ENCODE measurements around the gene ANKS3.
A peak's percentile ranks its signal among the peaks of the same experiment; 100 is the strongest.

The ANKS3 gene, protein sequence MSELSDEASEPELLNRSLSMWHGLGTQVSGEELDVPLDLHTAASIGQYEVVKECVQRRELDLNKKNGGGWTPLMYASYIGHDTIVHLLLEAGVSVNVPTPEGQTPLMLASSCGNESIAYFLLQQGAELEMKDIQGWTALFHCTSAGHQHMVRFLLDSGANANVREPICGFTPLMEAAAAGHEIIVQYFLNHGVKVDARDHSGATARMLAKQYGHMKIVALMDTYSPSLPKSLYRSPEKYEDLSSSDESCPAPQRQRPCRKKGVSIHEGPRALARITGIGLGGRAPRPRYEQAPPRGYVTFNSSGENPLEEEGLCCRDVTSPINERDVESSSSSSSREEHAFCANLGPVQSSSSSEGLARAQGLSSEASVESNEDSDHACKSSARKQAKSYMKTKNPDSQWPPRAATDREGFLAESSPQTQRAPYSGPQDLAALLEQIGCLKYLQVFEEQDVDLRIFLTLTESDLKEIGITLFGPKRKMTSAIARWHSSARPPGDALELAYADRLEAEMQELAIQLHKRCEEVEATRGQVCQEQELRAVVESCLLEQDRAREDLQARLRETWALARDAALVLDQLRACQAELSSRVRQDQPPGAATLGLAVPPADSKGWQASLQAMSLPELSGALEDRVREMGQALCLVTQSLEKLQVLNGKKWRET
- 1.3 to 15.8 (median 5.0) reads per million in 17 experiments for total RNA-seq

DNA sequence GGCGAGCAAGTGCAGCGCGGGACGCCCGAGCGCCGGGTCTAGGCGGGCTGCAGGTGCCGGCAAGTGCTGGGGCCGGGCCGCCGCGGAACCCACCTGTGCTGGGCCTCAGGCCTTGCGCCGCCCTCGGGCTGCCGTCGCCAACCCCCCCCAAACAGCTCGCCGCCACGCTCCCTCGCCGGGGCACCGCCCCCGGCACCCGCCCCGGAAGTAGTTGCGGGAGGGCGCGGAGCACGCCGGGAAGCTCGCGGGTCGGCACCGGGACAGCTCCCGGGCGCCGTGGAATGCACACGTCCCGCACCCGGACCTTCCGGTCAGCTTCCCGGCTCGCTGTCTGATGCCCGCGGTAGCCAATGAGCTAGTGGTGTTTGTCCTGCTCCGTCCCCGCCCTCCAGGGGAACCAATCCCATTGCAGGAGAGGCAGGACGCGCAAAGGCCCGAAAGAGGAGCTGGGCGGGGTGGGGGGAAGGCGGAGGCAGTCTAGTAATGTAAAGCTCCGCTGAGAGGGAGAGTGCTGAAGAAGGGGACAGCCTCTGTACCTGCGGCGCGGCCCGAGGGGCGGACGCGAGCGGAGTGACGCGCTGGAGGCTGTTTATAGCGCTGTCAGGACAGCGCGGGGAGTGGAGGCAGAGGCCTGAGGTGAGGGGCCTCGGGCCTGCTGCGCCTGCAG is at the start of gene ANKS3, which contains the start of gene DNAAF8:
Gene ANKS3 (minus strand): TSS at position 209 of the 667 bp plus-strand sequence. CDS start 4,122 bp downstream, outside the sequence.
Gene DNAAF8 (plus strand): TSS at position 475 of the 667 bp plus-strand sequence. CDS start 1,978 bp downstream, outside the sequence.
- DNase-seq, result peak; percentile 96 to 98 (median 98)

DNA sequence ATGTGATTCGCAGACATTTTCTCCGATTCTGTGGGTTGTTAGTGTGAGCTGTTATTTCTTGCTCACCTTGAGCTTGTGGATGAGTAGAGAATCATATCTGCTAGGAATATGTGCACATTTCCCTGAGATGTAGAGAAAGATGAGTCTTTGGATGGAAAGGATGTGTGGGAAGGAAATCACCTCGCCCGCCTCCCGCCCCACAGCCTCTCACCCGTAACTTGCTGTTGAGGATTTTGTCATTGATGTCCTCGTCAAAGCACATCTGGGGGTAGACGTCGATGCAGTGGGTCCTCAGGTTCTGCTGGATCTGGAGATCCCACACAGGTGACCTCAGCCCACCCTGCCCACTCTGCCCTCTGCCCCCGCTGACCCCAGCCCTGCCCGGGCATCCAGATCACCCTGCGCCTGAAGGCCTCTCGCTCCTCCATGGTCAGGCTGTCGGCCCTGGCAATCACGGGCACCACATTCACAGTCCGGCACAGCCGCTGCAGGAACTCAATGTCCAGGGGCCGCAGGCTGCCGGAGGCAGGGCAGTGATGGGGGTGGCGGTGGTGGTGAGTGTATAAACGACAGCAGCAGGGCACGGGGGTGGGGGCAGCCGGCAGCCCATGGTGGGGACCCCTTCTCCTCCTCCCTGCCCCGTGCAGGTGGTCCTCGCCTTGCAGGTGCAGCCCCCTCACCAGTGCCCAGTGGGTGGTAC is 49.3 kb upstream of the ANKS3 start:
- DNase-seq, result no peak

DNA sequence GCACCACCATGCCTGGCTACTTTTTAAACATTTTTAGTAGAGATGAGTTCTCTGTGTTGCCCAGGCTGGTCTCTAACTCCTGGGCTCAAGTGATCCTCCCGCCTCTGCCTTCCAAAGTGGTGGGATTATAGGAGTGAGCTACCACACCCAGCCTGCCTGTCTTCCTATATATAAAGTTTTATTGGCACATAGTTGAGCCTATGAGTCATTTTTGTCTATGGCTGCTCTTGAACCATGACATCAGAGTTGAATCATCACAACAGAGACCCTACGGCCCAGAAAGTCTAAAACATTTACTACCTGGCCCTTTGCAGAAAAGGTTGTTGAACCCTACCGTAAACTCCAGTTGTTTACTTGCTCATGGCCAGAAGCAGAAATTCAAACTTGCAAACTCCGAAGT is 46.2 kb upstream of the ANKS3 start:
- DNase-seq, result peak in 1 of 4 experiments; percentile 4

DNA sequence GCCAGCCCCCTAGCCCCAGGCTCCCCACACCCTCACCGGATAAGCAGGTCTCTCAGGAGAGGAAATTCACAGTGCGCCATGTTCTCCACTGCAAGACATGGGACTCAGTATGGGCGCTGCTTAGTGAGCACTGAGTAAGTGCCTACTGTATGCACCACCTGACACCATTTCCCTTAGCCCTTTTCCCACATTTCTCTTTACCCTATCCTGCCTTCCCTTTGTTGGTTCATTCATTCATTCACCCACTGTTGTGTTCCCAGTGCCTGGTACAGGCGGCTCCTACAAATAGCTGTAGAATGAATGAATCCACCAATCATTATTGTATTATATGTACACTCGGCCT is 44.0 kb upstream of the ANKS3 start:
- no peak for DNase-seq

DNA sequence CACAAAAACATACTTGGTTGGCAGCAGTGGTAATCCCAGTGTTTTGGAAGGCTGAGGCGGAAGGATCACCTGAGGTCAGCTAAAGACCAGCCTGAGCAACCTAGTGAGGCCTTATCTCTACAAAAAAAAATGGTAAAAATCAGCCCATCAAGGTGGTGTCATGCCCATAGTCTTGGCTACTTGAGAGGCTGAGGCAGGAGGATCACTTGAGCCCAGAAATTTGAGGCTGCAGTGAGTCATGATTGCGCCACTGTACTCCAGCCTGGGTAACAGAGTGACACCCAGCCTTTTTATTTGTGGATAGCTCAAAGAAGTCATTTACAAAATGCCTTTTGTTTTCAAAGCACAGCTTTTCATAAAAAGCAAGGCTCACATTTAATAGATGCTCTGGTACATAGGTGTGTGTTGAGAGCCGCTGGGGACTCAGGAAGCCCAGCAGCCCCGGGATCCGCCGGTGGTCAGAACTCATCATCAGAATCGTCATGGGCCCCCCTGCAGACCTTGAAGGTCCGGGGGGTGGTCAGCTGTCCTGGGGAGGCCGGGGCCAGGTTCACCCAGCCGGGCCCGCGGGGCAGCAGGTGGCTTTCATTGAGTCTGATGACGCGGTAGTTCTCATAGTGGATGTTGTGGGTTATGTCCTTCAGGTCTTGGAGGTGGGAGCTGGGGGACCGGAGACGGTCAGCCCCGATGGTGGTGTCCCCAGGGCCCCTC is 43.4 kb upstream of the ANKS3 start:
- no peak for DNase-seq

DNA sequence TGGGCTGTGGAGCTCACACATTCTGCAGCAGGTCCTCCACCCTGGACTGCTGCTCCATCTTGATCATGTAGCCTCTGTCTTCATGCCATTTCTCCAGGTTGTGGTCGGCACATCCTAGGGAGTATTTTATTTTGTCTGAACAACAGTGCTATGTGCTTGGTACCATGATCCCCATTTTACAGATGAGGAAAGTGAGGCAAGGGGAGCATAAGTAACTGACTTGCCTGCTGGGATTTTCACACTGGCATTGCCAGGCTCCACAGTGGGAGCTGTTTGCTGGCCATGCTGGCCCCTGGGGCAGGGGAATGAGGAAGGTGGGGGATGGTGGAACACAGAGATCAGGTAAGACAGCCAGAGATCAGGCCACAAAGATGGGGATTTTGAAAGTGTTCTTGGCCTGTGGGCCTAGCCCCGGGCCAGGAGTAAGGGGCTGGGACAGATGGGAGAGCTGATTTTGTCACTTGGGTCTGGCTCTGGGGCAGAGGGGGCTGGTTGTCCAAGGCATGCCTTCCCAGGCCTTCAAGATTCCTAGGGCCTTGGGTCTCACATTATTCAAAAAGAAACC is 42.2 kb upstream of the ANKS3 start:
- DNase-seq, result no peak

DNA sequence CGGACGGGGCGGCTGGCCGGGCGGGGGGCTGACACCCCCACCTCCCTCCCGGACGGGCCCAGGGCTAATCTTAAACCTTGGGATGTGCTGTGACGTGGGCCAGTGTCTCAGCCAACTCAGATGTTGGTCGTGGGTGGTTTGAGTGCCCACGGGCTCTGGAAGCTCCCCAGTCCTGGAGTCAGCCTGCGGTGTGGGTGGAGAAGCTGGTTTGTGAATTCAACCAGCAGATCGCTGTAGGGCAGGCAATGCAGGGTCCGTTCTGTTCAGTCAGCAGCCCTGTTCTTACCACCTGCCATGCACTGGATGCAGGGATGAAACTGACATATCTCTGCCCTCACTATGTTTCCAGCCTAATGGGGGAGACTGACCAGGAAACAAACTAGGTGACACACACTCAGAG is 40.9 kb upstream of the ANKS3 start:
- DNase-seq, result no peak

DNA sequence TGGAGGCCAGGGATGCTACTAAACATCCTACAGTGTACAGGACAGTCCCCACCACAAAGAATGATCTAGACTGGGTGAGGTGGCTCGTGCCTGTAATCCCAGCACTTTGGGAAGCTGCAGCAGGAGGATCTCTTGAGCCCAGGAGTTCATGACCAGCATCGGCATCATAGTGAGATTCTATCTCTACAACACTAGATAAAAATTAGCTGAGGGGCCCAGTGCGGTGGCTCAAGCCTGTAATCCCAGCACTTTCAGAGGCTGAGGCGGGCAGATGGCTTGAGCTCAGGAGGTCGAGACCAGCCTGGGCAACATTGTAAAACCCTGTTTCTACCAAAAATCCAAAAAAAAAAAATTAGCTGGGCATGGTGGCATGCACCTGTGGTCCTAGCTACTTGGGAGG is 38.3 kb upstream of the ANKS3 start:
- DNase-seq, result no peak

DNA sequence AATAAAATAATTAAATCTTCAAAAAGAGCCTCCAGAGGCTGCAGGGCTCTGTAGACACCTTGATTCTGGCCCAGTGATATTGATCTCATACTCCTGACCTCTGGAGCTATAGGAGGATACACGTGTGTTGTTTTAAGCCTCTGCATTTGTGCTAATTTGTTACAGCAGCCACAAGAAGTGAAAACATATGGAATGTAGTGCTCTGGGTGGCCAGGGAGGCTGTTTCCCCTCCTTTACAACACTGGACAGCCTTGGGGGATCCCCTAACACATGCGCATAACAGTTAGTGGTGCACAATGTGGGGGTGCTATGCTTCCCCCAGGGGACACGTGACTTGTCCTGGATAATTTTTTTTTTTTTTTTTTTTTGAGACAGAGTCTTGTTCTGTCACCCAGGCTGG is 37.6 kb upstream of the ANKS3 start:
- DNase-seq, result no peak

DNA sequence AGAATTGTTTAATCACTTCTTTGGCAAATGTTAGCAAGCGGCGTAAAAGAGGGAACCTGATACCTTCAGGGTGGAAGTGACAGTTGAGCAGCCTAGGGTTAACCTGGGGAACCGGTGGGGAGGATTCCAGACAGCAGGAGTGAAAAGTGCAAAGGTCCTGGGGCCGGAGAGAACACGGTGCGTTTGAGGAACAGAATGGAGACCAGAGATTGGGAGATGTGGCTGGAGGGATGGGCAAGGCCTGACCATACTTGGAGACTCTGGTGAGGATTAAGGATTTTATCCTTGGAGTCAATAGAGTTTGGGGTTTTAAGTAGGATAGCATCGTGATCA is 35.2 kb upstream of the ANKS3 start:
- DNase-seq, result no peak

DNA sequence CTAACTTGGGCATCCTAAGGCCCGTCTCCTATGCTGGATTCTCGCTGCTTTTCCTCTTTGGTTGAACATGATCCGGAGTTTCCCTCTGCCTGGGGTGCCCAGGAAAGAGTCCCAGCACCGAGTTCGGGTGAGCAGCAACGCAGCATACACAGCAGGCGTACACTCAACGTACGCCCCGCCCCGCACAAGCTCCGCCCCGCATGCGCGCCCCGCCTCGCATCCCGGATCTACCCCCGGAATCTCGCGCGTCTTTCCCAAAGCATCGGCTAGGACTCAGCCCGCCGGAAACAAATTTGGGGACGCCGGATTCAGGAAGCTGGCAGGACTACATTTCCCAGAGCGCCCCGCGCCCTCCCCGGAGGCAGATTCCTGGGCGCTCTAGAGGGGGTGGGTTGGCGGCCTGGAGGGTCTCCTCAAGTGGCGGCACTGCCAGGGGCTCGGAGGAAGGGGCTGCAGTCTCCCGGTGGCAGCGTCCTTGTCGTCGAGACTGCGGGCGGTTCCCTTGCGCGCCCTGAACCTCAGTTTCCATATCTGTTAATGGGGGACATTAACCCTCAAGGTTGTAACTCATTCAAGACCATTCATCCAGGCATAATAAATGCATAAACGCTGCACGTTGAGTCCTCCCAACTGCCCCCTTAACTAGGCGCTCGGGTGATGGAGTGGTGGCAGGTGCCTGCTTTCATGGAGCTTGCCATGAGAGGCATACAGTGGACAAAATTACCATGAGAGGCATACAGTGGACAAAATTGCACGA is 34.7 kb upstream of the ANKS3 start:
- DNase-seq, result peak; percentile 97 to 99 (median 98)

DNA sequence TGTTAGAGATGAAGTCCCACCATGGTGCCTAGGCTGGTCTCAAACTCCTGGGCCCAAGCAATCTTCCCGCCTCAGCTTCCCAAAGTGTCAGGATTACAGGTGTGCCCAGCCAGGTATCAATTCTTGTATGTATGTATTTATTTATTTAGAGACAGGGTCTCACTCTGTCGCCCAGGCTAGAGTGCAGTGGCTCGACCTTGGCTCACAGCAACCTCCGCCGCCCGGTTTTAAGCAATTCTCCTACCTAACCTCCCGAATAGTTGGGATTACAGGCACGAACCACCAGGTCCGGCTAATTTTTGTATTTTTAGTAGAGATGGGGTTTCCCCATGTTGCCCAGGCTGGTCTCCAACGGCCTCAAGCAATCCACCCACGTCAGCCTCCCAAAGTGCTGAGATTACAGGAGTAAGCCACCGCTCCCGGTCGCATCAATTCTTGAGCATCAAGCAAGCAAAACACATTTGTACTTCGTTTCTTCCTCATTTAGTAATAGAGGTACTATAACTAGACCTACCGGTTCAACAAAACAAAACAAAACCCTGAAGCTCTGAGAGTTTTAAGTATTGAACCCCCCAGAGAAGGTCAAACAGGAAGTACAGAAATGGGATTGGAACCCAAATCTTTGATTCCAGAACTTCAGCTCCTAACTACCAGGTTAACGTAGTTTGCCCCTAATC is 33.9 kb upstream of the ANKS3 start:
- peak; percentile 53 to 75 (median 64) for DNase-seq

DNA sequence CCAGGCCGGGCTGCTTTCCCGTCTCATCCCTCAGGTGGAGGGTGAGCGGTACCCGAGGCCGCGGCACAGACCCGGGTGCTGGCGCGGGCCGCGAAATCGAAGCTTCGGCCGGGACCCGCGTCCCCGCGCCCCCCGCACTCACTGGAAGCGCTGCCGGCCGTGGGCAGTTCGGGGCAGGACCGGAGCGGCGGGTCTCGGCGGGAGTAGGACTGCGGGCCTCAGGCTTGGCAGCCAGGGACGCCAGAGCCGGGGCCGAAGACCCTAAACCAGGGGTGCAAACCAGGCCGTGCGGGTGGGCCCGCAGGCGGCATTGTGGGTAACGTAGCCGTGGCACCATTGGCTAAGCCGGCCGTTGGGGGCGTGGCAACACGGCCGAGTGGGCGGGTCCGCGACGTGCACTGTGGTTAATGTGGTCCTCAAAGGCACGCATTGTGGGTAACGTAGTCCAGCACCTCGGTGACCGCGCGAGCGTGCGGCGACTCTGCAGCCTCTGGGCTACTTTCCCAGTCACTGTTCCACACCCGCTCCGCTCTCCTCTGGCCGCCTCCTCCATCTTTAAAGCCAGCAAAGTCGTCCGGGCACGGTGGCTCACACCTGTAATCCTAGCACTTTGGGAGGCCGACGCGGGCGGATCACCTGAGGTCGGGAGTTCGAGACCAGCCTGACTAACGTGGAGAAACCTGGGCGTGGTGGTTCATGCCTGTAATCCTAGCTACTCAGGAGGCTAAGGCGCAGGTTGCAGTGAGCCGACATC is 33.0 kb upstream of the ANKS3 start, which contains the start of gene ZNF500:
Gene ZNF500 (minus strand): TSS at position 288 of the 754 bp plus-strand sequence. CDS start 1,184 bp downstream, outside the sequence.
- DNase-seq, result peak; percentile 97 to 99 (median 98)

DNA sequence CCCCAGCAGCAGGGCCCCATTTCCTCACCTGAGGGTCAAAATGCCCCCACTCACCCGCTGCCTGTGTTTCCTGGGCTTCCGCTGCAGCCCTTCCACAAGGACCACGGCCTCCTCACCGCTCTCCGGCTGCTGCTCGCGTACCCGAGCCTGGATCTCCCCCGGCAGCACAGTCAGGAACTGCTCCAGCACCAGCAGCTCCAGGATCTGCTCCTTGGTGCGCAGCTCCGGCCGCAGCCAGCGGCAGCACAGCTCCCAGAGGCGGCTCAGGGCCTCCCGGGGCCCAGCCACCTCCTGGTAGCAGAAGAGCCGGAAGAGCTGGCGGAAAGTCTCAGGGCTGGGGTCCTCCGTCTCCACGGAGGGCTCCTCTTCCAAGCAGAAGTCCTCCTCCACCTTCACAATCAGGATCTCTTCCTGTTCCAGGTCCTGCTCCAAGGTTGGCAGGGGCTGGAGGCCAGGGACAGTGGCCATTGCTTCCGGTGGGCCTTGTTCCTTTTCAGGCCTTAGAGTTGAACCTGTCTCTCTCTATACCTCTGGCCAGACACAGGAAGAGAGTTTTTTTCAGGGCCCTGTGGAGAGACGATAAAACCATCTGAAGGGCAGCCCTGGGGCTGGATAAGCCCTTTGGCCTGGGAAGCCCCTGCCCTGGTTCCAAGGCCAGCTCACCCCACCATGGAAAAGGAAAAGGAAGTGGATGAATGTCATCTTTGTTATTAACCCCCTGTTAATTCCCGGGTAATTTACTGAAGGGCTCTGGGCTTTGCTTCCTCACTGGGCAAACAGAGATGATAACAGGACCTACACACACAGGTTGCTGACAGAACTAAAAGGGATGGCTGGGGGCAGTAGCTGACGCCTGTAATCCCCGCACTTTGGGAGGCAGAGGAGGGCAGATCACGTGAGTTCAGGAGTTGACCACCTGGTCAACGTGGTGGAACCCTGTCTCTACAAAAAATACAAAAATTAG is 31.7 kb upstream of the ANKS3 start:
- DNase-seq, result no peak

DNA sequence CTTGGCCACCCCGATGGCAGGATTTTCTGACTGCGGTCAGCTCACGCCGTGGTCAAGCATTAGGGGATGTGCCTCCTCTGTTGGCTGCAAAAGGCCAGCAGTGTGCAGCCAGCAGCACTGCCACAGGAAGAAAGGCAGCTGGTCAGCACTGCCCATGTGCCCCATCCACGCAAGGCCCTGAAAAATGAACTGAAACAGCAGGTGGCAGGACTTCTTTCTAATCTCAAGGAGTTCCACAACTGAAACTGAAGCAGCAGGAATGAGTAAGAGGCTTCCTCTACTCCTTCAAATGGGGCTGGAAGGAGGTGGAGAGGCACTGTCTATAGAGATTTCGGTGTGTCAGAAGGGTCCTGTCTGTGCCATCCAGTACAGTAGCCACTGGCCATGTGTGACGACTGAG is 29.7 kb upstream of the ANKS3 start:
- DNase-seq, result no peak

DNA sequence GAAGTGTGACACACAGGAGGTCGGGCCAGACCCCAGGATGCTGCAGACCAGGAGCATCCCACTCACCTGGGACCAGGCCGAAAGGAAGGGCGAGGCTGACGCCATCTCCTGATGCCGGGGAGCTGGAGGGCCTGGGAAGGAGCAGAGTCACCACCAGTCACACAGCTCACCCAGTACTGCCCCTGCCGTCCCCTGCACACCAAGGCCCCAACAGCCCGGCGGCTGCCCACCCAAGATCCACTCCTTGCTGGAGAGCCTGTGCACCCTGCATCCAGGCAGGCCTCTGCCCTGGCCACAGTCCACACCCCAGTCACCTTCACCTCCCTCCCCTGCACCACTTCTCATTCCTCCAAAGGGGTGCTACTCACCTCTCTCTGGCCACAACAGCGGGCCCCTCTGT is 28.1 kb upstream of the ANKS3 start:
- DNase-seq, result no peak

DNA sequence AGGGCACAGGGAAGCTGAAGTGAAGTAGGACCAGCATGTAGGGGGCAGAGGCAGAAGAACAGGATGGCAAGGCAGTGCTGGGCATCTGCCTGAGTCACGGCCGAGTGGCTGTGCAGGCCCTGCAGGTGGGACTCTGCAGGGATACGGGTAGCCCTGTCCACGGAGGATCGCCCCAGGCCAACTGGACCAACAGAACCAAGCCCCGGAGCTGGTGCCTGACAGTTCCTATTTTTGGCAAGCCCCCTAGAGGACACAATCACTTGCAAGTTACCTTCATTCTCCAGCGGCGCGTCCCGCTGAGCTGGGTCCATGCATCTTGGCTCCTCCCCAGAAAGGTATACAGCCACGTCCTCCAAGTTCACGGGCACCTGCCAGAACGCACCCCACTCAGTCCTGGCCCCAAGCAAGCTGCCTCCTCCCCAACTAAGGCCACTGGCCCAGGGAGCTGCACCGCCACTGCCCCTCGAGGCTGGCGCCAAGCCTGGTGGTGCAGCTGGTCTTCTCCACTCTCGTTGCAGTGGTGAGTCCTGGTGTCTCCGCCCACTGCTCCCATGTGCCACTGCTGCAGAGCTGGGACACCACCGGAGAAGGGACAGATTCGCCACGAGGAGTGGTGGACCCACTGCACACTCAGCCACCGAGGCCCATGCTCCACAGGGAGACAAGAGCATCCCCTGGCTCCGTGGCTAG is 26.3 kb upstream of the ANKS3 start:
- DNase-seq, result no peak

DNA sequence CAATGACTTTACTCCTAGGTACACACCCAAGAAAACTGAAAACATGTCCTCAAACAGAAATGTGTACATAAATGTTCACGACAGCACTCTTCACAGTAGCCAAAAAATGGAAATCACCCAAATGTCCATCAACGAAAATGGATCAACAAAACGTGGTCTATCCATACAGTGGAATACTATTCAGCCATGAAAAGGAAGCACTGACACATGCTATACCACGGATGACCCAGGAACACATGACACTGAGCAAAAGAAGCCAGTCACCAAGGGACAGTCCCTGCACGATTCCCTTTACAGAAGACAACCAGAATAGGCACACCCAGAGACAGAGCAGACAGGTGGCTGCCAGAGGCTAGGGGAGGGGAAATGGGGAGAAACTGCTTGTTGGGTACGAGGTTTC is 21.6 kb upstream of the ANKS3 start:
- no peak for DNase-seq
